GM12864 (cell line): ENCODE measurements around the gene DENND11.

Source experiments
- DNase-seq: peaks from one replicate; pipeline ENCODE4 v3.0.0-alpha.2; 2011; ENCODE audit warnings: low read depth
- H3K4me3 ChIP-seq: 2 replicates; pipeline ENCODE4 v1.5.1; 2011; ENCODE audit warnings: mild to moderate bottlenecking, low read depth, low read length, control low read depth
- TF ChIP-seq, protein P1 (sequence below): IDR thresholded peaks from 2 replicates; pipeline ENCODE4 v1.5.1; 2011; ENCODE audit warnings: low read depth, mild to moderate bottlenecking, moderate library complexity, low read length, control low read depth, inconsistent platforms; ENCODE audit errors: missing control alignments

The DENND11 gene

DNA sequence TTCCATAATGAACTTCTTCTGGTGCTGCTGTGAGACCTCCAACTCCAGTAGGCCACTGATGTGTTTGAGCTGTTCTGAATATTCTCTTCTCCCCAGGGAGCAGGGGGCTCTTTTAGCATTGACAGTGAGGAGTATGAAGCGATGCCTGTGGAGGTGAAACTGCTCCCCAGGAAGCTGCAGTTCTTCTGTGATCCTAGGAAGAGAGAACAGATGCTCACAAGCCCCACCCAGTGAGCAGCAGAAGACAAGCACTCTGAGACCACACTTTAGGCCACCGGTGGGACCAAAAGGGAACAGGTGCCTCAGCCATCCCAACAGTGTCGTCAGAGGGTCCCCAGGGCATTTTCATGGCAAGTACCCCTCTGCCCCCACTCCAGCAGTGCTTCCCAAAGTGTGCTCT lies 49.3 kb downstream of the DENND11 start:
- TF ChIP-seq, protein P1, sequence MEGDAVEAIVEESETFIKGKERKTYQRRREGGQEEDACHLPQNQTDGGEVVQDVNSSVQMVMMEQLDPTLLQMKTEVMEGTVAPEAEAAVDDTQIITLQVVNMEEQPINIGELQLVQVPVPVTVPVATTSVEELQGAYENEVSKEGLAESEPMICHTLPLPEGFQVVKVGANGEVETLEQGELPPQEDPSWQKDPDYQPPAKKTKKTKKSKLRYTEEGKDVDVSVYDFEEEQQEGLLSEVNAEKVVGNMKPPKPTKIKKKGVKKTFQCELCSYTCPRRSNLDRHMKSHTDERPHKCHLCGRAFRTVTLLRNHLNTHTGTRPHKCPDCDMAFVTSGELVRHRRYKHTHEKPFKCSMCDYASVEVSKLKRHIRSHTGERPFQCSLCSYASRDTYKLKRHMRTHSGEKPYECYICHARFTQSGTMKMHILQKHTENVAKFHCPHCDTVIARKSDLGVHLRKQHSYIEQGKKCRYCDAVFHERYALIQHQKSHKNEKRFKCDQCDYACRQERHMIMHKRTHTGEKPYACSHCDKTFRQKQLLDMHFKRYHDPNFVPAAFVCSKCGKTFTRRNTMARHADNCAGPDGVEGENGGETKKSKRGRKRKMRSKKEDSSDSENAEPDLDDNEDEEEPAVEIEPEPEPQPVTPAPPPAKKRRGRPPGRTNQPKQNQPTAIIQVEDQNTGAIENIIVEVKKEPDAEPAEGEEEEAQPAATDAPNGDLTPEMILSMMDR, result peak; percentile 6
- DNase-seq, result no peak
- no peak overlapping the region for H3K4me3 ChIP-seq
